WTC11 (cell line): ENCODE measurements around the gene ALOXE3. TPM values are rescaled to one million over a fixed set of nuclear protein-coding genes. Genes with fewer than 3 reads are reported as not detected.

Experiments
- ATAC-seq: fragments of 200-7000 bp; cut with Tn5 transposase; 2 replicates; pipeline ENCODE4 v1.10.0; 2021; ENCODE audit warnings: mild to moderate bottlenecking, moderate library complexity
- CTCF ChIA-PET: fragments of 300-600 bp; sonication (Branson Sonifier 250); formaldehyde crosslinking; loops from one replicate; lab custom pipeline; 2021; ENCODE audit warnings: antibody characterized with exemption; lab: Charles Lee
- POLR2A ChIA-PET: fragments of 350-600 bp; sonication (Branson Sonifier 250); formaldehyde crosslinking; loops from one replicate; lab custom pipeline; 2021; ENCODE audit warnings: antibody characterized with exemption; lab: Charles Lee
- DNase-seq: peaks from one replicate; pipeline ENCODE4 v3.0.0; 2021; ENCODE audit warnings: low spot score
- H3K27ac Mint-ChIP-seq: 2 replicates; pipeline ENCODE4 v1.8.0; 2021; ENCODE audit warnings: mixed read lengths
- H3K27me3 Mint-ChIP-seq: 2 replicates; pipeline ENCODE4 v1.8.0; 2021; ENCODE audit warnings: low read depth, mild to moderate bottlenecking, moderate library complexity, mixed read lengths
- H3K36me3 Mint-ChIP-seq: 2 replicates; pipeline ENCODE4 v1.8.0; 2021; ENCODE audit warnings: mixed read lengths
- H3K4me1 Mint-ChIP-seq: 2 replicates; pipeline ENCODE4 v1.8.0; 2022; ENCODE audit warnings: mixed read lengths
- H3K4me3 Mint-ChIP-seq: 2 replicates; pipeline ENCODE4 v1.8.0; 2021; ENCODE audit warnings: mild to moderate bottlenecking, moderate library complexity, mixed read lengths
- H3K9me3 Mint-ChIP-seq: 2 replicates; pipeline ENCODE4 v1.8.0; 2021; ENCODE audit warnings: mixed read lengths
- CDX4 ChIP-seq: fragments of 250-450 bp; sonication (Bioruptor Pico); IDR thresholded peaks from 2 replicates; pipeline ENCODE4 v1.9.0; 2021; ENCODE audit warnings: moderate library complexity, mild to moderate bottlenecking, inconsistent platforms, borderline replicate concordance
- CTCF ChIP-seq: fragments of 200-600 bp; IDR thresholded peaks from 2 replicates; pipeline ENCODE4 v1.8.0; 2022; ENCODE audit warnings: antibody characterized with exemption
- EMX1 ChIP-seq: fragments of 250-450 bp; sonication (Bioruptor Pico); IDR thresholded peaks from 2 replicates; pipeline ENCODE4 v1.8.0; 2021; ENCODE audit warnings: mild to moderate bottlenecking
- FOXP4 ChIP-seq: sonication (generic); formaldehyde crosslinking; IDR thresholded peaks from 2 replicates; pipeline ENCODE4 v1.8.0; 2022; ENCODE audit warnings: mild to moderate bottlenecking, missing genetic modification reagents
- HMGXB4 ChIP-seq: sonication (generic); formaldehyde crosslinking; IDR thresholded peaks from 2 replicates; pipeline ENCODE4 v1.8.1; 2023; ENCODE audit warnings: mild to moderate bottlenecking, moderate library complexity, missing genetic modification reagents
- MXD4 ChIP-seq: fragments of 250-450 bp; sonication (Bioruptor Pico); IDR thresholded peaks from 2 replicates; pipeline ENCODE4 v1.8.0; 2021; ENCODE audit warnings: mild to moderate bottlenecking, moderate library complexity, borderline replicate concordance
- NR1H2 ChIP-seq: sonication (generic); formaldehyde crosslinking; IDR thresholded peaks from 2 replicates; pipeline ENCODE4 v1.9.0; 2021; ENCODE audit warnings: mild to moderate bottlenecking, moderate library complexity, missing genetic modification reagents
- PRRX2 ChIP-seq: fragments of 250-450 bp; sonication (Bioruptor Pico); IDR thresholded peaks from 2 replicates; pipeline ENCODE4 v1.8.0; 2021; ENCODE audit warnings: mild to moderate bottlenecking
- SP1 ChIP-seq: sonication (generic); formaldehyde crosslinking; conservative IDR thresholded peaks from 2 replicates; pipeline ENCODE4 v1.8.1; 2022; ENCODE audit warnings: missing genetic modification reagents
- STAT6 ChIP-seq: sonication (generic); formaldehyde crosslinking; conservative IDR thresholded peaks from 2 replicates; pipeline ENCODE4 v1.8.1; 2023; ENCODE audit warnings: mild to moderate bottlenecking, low read depth, missing genetic modification reagents, moderate library complexity
- TEAD1 ChIP-seq: sonication (generic); formaldehyde crosslinking; IDR thresholded peaks from 2 replicates; pipeline ENCODE4 v1.8.0; 2022; ENCODE audit warnings: mild to moderate bottlenecking, missing genetic modification reagents
- TP53 ChIP-seq: sonication (generic); formaldehyde crosslinking; IDR thresholded peaks from 2 replicates; pipeline ENCODE4 v1.8.1; 2023; ENCODE audit warnings: mild to moderate bottlenecking, missing genetic modification reagents
- ZNF425 ChIP-seq: fragments of 250-450 bp; sonication (Bioruptor Pico); conservative IDR thresholded peaks from 2 replicates; pipeline ENCODE4 v1.9.0; 2021; ENCODE audit warnings: mild to moderate bottlenecking
- total RNA-seq: library from RNA; stranded (reverse); gene quantifications from 3 replicates; pipeline ENCODE4 v1.2.3, GENCODE V29; 2021

ALOXE3 gene
- total RNA-seq, 1 experiment from 2014 or later: 0.81 TPM

- no peak for TF ChIP-seq ZNF425 (CRISPR knock-in tag)
Observed at GRCh38 chr17:8155231-8155995, 37.1 kb upstream of the ALOXE3 start (continued).

GRCh38 chr17:8154608-8155155 is 36.4 kb upstream of the ALOXE3 start:
- Mint-ChIP-seq H3K27me3 (peaks cover 3% of the 10 kb centered on the region; the same call in 1 of the 2 replicates), H3K27ac (peak overlapping the region; percentile 100; the same call in 1 of the 2 replicates), H3K36me3 (no peaks in the 10 kb centered on the region; the same call in 1 of the 2 replicates), H3K4me3 (no peak overlapping the region), H3K9me3 (no peaks in the 10 kb centered on the region), H3K4me1 (peaks cover 17% of the 10 kb centered on the region)
- DNase-seq (no peak), ATAC-seq (no peak)
- TF ChIP-seq TP53 (CRISPR knock-in tag) (no peak), FOXP4 (no peak), EMX1 (CRISPR knock-in tag) (no peak), HMGXB4 (CRISPR knock-in tag) (no peak), SP1 (CRISPR knock-in tag) (no peak), CTCF (no peak), MXD4 (CRISPR knock-in tag) (no peak), STAT6 (CRISPR knock-in tag) (no peak), PRRX2 (CRISPR knock-in tag) (no peak), NR1H2 (CRISPR knock-in tag) (no peak), CDX4 (no peak), TEAD1 (CRISPR knock-in tag) (no peak)
- ChIA-PET CTCF (interaction anchor here (0.6 to 2.0 kb wide), 9 partner anchors 9 to 97 kb away, joined by 3 to 9 read pairs (median 3); partner anchors contain the start of gene AURKB), POLR2A (interaction anchor here (0.6 to 1.9 kb wide), 10 partner anchors 9 to 140 kb away, joined by 3 to 7 read pairs (median 4); partner anchors contain the start of genes AURKB and SLC25A35)
